HG02571 (cell line): Measurements from ENCODE around the gene DNPH1.

Experiments used
- ATAC-seq: cut with Tn5 transposase; IDR thresholded peaks from one replicate; pipeline ENCODE4 v1.9.1; 2021; ENCODE audit warnings: mild to moderate bottlenecking, moderate library complexity; ENCODE audit not compliant: unreplicated experiment

Gene DNPH1

DNA sequence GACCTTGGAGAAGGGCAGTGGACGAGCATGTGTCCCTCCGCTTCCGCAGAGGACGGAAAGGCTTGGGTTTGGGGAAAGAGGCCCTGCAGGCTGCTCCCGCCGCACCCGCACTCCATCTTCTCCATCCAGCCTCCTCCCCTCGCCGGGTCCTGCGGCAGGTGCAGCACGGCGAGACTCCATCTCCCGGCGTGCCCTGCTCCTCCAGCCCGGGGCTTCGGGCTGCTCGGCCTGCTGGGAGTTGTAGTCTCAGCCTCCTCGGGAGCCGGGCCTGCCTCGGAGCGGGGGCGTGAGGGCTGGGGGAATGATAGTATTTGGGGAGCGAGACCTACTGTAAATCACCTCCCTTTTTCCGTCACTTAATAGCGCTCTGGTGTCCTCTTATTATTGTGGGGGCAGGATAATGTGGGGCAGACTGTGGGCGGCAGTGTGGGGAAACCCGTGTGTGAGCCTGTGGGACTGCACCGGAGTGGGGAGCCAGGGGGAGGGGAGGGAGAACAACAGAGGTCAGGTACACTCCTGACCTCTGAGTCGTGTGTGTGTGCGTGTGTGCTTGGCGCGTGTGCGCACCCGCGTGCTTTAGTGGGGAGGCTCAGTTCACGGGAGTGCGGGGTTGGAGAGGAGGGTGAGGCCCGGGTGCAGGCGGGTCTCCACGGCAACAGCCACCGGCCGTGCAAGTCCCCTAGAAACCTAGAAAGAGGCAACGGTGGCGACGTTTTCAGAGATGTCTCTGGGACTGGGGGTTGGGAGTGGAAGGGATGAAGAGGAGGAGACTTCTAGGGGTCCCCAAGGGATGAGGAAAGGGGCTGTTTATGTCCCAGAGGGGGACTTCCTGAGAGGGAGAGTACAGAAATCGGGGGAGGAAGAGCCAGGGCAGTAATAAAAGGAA lies 18.1 kb upstream of the DNPH1 start:
- ATAC-seq: peak; percentile 84

DNA sequence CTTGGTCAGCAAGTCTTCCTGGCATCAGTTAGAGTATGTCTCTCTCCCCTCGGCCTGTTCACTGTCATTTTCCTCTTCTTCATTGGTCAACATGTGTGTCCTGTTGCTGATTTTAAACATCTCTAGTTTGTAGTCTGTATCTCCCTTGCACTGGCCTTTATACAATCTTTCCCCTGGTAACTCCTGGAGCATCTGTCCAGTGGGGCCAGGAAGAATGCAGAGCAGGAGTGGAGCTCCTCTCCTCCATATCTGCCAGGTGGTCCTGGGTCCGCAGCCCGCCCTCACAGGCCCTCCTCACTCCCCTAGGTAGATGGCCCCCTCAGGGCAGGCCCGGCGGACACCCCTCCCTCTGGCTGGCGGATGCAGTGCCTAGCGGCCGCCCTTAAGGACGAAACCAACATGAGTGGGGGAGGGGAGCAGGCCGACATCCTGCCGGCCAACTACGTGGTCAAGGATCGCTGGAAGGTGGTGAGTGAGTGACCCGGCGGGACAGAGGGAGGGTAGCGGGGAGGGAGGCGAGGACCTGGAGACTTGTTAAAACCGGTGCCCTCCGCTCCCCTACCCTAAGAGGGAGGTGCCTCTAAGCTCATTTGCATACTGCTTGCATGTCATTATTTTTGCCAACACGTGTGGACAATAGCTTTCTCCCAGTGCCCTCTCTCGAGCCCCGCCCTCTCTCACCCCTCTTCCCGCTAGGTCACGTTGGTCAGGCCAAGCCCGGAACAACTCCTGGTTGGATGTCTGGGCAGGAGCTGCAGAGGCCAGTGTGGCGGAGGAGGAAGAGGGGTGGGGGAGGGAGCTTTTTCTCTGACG lies 17.2 kb upstream of the DNPH1 start:
- ATAC-seq: peak; percentile 29

DNA sequence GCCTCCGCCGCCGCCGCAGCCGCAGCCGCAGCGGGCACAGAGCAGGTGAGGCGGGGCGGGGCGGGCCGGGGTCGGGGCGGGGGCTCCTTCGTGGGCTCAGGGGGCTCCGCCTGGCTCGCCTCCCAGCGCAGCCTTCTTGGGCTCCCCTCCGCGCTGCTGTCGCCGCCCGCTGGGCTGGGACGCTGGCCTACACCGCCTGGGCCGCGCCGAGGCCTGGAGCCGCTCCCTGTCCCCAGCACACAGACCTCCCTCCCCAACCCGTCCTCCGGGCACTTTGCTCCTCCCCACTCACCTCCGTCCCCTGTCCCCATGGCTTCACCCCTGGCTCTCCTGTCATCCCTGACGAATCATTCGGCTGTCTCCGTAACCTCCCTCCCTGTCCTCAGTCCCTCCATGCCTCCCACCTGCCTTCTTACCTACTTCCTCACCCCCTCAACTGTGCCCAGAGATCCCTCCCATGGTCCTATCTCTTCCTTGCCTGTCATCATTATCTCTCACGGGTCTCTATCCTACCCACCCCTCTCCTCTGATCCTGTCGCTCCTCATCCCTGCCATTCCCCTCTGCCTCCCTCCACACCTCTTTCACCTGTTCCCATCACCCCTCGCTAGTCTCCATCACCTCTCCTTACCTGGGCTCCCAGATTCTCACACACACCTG lies 14.5 kb upstream of the DNPH1 start:
- no peak for ATAC-seq

DNA sequence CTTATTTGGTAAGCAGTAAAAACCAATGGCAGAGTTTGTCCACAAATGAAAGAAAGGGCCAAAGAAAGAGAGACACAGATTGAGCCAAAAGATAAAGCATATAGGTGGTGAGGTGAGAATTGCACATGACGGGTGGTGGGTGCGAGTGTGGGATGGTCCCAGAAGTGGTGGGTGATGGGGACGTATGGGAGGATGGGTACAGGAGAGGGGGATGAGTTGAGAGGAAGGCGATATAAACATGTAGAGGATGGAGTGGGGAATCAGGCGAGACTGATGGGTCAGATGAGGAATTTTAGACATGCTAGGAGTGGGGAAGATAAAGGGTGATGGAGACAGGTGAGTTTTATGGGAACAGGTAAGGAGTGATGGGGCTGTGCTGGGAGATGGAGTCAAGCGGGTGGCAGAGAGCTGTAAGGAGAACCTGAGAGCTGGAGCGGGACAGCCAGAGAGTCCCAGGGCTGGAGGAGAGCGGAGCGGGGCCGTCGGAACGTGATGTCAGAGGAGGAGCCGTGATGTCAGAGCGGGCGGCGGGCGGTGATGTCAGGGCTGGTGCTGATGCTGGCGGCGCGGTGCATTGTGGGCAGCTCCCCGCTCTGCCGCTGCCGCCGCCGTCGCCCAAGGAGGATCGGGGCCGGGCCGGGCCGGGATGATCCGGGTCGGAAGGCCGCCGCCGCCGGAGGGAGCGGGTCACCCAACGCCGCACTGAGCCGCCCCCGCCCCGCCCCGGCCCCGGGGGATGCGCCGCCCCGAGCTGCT lies 13.8 kb upstream of the DNPH1 start, which contains the start of gene TTBK1:
TSS of gene TTBK1 (plus strand) at position 574 of the 756 bp plus-strand sequence. CDS start 3,180 bp downstream, outside the sequence.
- ATAC-seq: no peak

DNA sequence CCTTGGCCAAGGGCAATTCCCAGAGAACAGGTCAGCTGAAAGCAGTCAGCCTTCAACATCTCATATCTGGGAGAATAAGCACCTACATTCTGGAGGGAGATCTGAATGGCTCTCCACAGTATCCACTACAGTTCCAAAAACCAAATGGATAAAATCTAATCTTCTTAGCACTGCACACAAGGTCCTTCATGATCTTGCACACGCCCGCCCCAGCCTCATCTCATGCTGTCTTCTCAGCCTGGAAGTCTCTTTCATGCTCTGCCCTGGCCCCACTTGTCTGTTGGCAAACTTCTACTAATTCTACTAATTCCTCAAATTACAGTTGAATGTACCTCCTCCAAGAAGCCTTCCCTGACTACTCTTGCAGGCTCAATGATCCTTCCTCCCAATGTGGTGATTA lies 12.2 kb upstream of the DNPH1 start:
- ATAC-seq: no peak

DNA sequence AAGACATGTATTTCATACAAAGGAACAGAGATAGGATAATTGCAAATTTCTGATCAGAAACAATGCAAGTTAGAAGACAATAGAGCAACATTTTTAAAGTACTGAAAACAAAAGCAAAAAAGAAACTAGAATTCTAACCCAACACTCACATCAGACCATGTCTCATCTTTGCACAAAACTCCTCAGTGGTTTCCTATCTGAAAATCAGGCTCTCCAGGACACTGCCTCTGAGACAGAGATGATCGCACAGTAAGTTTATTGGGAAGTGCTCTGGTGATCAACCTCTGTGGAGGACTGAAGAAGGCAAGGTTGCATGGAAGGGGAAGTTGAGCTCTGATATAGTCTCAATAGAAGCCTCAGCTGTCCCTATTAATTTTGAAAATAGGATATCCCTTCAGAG lies 11.7 kb upstream of the DNPH1 start:
- ATAC-seq: no peak

DNA sequence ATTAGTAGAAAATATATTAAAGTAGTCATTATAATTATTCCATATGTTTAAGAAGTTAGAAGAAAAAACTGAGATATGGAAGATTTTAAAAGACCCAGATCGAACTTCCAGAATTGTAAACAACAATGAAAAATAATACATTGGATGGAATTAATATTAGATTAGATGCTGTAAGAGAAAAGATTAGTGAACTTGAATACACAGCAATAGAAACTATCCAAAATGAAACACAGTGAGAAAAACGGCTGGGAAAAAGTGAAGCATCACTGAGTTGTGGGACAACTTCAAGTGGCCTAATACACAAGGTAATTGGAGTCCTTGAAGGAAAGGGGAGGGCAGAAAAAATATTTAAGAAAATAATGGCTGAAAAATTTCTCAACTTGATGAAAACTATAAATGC lies 9.8 kb upstream of the DNPH1 start:
- no peak for ATAC-seq

DNA sequence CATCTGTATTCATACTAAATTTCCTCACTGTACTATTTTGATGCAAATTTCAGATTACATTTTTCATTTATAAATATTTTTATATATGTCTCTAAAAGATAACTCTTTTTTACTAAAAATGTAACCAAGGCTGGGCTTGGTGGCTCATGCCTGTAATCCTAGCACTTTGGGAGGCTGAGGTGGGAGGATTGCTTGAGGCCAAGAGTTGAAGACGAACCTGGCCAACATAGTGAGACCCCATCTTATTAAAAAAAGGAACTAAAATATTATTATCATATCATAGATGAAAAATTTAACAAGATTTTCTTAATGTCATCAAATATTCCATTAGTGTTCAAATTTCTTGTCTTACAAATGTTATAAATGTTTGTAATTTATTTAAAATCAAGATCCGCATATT lies 6.6 kb upstream of the DNPH1 start:
- no peak for ATAC-seq

DNA sequence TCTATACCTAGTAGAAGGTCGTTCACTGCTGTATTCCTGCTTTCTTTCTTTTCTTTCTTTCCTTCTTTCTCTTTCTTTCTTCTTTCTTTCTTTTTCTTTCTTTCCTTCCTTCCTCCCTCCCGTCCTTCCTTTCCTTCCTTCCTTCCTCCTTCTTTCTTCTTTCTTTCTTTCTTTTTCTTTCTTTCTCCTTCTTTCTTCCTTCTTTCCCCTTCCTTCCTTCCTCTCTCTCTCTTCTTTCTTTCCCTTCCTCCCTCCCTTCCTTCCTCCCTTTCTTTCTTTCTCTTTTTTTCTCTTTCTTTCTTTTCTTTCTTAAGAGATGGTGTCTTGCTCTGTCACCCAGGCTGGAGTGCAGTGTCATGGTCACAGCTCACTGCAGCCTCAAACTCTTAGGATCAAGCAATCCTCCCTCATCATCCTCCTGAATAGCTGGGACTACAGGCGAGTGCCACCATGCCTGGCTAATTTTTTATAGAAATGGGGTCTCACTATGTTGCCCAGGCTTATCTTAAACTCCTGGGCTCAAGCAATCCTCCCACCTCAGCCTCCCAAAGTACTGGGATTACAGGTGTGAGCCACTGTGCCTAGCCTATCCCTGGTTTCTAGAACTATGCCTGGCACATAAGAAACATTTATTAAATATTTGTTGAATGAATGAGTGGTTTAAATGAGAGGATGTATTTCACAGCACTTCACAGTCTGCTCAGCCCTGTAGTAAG lies 2.6 kb upstream of the DNPH1 start:
- ATAC-seq: no peak

DNA sequence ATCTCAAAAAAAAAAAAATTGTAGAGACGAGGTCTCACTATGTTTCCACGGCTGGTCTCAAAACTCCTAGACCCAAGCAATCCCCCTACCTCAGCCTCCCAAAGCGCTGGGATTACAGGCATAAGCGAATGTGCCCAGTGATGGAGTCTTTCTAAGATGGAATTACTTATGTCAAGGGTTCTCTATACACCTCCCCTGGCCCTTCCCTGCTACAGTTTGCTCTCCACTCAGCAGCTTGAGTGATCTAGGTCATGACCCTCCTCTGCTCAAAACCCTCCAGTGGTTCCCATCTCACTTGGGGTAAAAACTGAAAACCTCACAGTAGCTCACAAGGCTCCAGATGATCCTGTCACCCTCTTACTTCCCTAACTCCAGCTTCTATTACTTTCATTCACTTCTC lies 1.8 kb upstream of the DNPH1 start:
- no peak for ATAC-seq

DNA sequence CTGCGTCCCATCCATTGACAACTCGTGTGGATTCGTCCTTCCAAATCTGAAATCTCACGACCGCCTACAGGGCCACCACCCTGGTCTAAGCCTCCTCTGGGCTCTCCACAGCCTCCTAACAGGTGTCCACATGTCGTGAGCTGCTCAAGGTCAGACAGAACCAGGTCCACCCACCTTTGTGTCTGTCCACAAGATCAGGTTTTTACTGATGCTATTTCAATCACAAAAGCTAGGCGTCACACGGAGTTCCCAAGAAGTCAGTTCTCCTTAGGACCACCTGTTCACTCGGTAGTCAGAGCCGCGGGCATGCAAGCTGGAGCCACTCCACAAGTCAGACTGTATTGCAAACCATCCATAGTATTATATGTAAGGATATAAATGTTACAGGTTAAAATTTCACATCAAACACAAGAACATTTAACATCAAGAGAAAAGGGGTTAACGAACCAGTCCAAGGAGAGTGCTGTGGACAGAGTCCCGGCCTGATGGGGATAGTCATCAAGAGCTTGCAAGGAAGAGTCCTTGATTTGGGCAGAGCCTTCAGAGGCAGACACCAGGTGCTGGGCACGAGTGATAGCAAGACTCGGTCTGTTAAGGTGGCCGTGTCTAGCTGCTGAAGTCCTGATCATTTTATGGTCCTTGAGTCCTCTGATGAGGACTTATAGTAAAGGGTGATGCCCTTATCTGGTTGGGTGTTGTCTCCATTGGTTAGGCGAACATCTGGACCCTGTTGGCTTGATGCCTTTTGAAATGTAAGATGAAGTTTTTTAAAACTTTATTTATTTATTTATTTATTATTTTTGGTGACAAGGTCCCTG lies 731 bp upstream of the DNPH1 start:
- ATAC-seq: no peak

DNA sequence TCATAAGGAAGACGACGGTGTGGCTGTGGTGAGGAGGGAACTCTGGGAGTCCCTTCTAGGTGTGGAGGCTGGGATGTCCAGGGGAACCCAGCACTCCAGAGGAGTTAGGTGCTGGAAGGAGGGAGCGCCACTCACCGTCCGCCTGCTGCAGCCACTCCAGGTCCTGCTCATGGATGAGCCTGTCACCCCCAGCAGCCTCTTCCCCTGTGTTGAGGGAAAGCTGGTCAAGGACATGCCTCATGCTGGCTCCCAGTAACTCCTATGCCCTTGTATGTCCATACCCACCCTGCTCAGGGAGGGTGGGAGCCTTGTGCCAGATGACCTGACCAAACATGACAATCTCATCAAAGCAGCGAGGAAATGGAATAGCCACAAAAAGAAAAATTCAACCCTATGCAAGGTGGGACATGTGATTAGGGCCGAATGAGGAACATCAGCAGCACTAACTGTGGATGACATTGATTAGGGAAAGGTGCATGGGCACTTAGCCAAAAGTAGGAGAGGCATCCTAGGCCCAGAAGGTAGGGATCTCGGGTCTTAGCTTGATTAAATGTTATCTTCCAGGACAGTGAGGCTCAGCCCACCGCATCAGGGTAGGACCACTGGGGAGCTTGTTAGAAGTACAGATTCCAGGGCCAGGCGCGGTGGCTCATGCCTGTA lies 3.0 kb downstream of the DNPH1 start:
- ATAC-seq: no peak

DNA sequence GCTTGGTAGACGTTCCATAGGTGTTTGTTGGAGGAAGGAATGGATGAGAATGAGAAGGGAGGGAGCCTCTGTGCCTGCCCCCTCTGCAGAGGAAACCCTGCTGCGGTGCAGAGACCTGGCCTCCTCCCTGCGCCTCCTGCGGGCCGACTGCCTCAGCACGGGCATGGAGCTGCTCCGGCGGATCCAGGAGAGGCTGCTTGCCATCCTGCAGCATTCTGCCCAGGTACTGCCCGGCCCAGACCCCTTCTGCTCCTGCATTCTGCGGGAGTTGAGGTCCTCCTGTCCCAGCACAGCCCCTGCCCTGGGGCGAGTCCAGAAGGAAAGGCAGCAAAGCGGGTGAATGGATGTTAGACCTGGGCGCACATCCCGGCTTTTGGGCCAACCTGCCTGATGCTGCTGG lies 6.1 kb downstream of the DNPH1 start:
- no peak for ATAC-seq

DNA sequence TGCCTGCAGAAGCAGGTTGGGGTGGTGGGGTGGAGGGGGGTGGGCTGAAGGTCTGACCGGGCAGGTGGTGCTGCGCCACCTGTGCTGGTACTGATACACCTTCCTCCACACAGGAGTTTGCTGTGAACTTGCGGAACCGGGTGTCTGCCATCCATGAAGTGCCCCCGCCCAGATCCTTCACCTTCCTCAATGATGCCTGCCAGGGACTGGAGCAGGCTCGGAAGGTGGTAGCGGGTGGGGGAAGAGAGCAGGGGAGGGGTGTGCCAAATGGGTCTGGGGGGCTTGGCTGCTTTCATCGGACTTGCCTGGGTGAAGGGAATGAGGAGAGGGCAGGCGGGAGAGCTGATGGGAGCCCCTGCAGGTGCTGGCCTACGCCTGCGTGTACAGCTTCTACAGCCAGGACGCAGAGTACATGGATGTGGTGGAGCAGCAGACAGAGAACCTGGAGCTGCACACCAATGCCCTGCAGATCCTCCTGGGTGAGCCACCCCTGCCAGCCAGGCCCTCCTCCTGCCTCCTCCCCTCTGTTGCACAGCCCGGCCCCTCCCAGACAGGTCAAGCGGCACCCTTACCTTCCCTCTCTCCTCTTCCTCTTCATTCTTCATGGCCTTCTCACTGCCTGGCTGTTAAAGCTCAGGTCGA lies 6.7 kb downstream of the DNPH1 start:
- ATAC-seq: no peak

DNA sequence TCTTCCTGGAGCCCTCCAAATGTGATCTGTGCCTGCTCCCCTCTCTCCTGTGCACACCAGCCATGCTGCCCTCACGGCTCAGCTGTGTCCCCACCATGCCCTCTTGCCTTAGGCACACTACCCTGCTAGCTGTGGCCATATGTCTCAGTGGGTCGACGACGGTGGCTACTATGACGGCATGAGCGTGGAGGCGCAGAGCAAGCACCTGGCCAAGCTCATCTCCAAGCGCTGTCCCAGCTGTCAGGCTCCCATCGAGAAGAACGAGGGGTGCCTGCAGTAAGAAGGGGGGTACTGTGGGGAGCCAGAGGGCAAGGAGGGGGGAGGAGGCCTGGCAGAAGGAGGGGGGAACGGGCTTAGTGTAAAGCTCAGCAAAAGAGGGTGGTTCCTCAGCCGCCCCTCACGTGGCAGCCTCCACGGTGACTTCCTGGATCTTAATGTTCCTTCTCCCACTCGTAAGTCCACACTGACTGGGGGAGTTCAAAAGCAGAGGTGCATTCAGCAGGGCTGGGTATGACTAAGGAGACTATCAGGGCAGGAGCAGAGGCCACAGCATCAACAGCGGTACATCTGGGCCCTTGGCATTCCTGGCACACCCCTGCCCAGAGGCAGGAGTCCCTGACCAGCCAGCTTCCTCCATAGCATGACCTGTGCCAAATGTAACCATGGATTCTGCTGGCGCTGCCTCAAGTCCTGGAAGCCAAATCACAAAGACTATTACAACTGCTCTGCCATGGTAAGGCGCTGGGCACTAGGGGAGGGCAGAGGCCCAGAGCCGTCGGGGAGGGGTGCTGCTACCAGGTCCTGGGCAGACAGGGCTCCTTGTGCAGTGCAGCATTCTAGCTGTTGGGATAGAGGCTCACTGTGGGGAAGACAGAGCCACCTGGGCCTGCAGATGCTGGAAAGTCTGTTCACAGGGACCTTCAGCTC lies 8.0 kb downstream of the DNPH1 start:
- no peak for ATAC-seq

DNA sequence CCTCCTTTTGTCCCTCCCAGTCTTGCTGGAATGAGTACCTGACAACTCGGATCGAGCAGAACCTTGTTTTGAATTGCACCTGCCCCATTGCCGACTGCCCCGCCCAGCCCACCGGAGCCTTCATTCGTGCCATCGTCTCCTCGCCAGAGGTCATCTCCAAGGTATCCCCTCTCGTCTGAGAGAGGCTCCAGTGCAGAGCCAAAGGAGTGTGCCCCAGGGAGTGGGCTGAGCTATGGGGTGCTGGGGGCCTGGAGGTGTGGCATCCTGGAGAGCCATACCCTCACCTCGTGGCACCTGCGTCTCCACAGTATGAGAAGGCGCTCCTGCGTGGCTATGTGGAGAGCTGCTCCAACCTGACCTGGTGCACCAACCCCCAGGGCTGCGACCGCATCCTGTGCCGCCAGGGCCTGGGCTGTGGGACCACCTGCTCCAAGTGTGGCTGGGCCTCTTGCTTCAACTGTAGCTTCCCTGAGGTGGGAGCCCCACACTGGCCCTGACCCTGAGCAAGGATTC lies 8.8 kb downstream of the DNPH1 start:
- ATAC-seq: no peak

DNA sequence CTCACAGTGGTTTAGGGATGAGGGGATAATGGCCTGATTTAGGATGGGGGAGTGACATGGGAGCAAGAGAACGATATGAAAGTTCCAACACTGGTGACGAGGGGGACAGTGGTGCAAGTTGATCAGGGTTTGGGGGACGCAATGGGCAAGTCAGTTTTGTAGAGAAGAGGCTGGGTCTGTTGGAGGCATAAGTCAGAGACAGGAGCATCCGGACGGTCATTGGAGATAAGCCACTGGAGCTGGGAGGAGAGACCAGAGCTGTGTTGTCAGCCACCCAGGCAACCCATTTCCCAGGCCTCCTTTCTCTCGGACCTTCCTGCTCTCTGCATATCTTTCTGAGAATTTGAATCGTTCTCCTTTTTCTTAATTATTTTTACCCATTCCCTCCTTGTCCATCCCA lies 9.5 kb downstream of the DNPH1 start:
- no peak for ATAC-seq
